ENCODE results near the gene TMEM131.

The TMEM131 gene

GRCh38 chr2:97969081-97970067, 26.4 kb downstream of the TMEM131 start:
- ChIA-PET POLR2A (no interaction called here), CTCF (interaction anchor here (0.8 kb wide), 1 partner anchor 179 kb away, joined by 3 read pairs; no protein-coding TSS in a partner anchor)
- no peak for DNase-seq (ENCODE audit: extremely low spot score)
- TF ChIP-seq, protein P1, sequence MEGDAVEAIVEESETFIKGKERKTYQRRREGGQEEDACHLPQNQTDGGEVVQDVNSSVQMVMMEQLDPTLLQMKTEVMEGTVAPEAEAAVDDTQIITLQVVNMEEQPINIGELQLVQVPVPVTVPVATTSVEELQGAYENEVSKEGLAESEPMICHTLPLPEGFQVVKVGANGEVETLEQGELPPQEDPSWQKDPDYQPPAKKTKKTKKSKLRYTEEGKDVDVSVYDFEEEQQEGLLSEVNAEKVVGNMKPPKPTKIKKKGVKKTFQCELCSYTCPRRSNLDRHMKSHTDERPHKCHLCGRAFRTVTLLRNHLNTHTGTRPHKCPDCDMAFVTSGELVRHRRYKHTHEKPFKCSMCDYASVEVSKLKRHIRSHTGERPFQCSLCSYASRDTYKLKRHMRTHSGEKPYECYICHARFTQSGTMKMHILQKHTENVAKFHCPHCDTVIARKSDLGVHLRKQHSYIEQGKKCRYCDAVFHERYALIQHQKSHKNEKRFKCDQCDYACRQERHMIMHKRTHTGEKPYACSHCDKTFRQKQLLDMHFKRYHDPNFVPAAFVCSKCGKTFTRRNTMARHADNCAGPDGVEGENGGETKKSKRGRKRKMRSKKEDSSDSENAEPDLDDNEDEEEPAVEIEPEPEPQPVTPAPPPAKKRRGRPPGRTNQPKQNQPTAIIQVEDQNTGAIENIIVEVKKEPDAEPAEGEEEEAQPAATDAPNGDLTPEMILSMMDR (IDR thresholded peaks at IDR 0.05; ENCODE audit: control extremely low read depth, extremely low read depth, low read depth, missing control alignments) = no peak

DNA sequence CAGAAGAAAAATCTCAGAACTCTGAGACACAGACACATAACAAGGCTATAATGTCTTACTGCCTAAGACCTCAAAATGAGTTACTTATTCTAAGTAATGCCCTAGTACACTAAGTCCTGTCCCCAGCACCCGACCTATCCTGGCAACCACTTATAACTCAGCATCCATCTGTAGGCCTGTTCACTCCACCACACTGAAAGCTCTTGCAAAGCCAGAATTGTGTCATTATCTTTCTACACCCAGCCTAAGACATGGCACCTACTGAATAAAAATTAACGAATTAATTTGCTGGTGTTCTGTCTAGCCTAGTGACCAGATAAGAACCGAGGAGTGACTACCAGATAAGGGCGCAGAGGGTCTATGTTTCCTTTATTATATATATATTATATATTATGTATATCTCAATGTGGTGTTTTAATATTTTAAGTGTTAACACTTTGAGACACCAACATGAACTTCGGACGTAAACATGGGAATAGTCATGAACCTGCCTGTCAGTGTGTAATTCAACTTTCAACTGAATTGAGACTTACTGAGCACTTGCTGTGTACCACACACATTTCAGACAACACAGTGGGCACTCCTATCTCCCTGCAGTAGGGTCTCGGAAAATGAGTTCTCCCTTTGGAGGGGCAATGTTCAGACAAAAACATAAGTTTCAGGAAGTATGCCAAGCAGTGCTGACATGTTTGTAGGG, 27.7 kb downstream of the TMEM131 start:
- DNase-seq (ENCODE audit: extremely low spot score) = no peak
- TF ChIP-seq, protein P1 (IDR thresholded peaks at IDR 0.05; ENCODE audit: control extremely low read depth, extremely low read depth, low read depth, missing control alignments) = no peak
- POLR2A ChIA-PET = interaction anchor here (0.7 kb wide), 1 partner anchor 81 kb away, joined by 4 read pairs; no protein-coding TSS in a partner anchor
- CTCF ChIA-PET = interaction anchor here (0.7 to 1.0 kb wide), 3 partner anchors 9 to 178 kb away, joined by 3 to 4 read pairs (median 3); no protein-coding TSS in a partner anchor

- DNase-seq (ENCODE audit: extremely low spot score) = no peak
- ChIA-PET CTCF (interaction anchor here (1.0 to 1.5 kb wide), 9 partner anchors 9 to 161 kb away, joined by 3 to 6 read pairs (median 4); no protein-coding TSS in a partner anchor), POLR2A (interaction anchor here (0.5 to 0.7 kb wide), 2 partner anchors 80 to 491 kb away, joined by 4 to 8 read pairs; no protein-coding TSS in a partner anchor)
- TF ChIP-seq, protein P1 (IDR thresholded peaks at IDR 0.05; ENCODE audit: control extremely low read depth, extremely low read depth, low read depth, missing control alignments) = no peak
Measured at GRCh38 chr2:97967216-97967592, 28.5 kb downstream of the TMEM131 start.

DNA sequence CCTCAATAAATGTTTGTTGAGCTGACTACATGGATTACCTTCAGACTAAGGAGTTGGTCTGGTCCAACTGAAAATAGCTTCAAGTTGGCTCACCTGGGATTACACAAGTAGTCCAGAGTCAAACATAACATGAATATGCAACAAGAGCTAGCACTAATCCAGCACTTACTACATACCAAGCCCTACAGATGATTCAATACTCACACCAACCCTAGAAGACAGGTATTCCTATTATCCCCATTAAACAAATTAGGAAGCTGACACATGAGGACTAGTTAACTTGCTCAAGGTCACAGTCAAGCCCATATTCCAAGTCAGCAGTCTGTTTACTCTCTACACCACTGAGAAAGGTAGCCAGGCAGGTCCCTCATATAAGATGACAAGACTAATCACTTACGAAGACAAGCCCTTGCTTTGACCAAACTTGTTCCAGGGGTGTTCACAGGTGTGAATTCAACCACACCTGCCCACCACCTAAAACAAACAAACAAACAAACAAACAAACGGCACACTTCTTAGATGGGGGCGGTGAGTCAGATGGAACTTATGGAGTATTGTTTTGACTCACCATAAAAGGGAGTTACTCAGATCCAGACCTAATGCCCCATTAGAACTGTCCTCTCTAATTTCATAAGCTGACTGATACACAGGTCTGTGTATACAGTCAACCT, 29.1 kb downstream of the TMEM131 start:
- peak; percentile 39 for DNase-seq (ENCODE audit: extremely low spot score)
- ChIA-PET CTCF (interaction anchor here (1.0 to 1.5 kb wide), 10 partner anchors 8 to 160 kb away, joined by 3 to 6 read pairs (median 4); no protein-coding TSS in a partner anchor), POLR2A (interaction anchor here (0.5 kb wide), 1 partner anchor 491 kb away, joined by 8 read pairs; no protein-coding TSS in a partner anchor)
- TF ChIP-seq, protein P1 (IDR thresholded peaks at IDR 0.05; ENCODE audit: control extremely low read depth, extremely low read depth, low read depth, missing control alignments) = no peak

DNA sequence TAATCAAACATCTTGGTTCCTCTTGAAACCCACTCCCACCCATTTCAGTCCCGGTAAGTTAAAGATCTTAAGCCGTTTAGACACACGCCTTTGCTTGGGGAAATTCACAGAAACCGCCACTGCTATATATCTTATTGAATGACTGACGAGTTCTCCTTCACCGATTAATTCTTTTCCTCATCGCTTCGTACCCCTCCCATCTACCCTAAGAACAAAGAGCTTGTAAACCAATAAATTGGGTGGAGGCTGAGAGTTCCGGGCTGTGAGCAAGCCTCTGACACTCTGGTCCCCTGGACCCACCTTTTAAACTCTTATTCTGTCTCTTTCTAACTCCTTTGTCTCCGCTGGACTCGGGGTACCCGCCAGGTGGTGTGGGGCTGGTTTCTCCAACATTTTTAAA, 30.6 kb downstream of the TMEM131 start:
- ChIA-PET CTCF (interaction anchor here (1.1 kb wide), 1 partner anchor 113 kb away, joined by 3 read pairs; no protein-coding TSS in a partner anchor), POLR2A (no interaction called here)
- TF ChIP-seq, protein P1 (IDR thresholded peaks at IDR 0.05; ENCODE audit: control extremely low read depth, extremely low read depth, low read depth, missing control alignments) = no peak

More for the DNA sequence above, 30.6 kb downstream of the TMEM131 start:
- no peak for DNase-seq (ENCODE audit: extremely low spot score)

Measured in GM10248 (cell line).